Measurements from ENCODE around the gene KCNK1. TPM values are rescaled to one million over a fixed set of nuclear protein-coding genes. Genes with fewer than 3 reads are reported as not detected.

Gene KCNK1
- total and polyA plus RNA-seq, 2 of the 4 experiments (the other 2 are of a cell fraction), result 0.90 to 1.6 TPM

DNA sequence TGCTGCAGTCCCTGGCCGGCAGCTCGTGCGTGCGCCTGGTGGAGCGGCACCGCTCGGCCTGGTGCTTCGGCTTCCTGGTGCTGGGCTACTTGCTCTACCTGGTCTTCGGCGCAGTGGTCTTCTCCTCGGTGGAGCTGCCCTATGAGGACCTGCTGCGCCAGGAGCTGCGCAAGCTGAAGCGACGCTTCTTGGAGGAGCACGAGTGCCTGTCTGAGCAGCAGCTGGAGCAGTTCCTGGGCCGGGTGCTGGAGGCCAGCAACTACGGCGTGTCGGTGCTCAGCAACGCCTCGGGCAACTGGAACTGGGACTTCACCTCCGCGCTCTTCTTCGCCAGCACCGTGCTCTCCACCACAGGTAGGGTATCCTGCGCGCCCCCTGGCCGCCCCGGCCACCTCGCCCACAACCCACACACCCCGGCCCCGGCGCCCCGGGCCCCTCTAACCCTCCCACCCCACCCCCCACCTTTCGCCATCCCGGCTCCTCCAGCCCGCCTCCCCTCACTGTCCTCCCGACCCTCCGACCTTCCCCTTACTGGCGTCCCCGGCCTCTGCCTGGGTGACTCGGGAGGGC, 352 bp downstream of the KCNK1 start:
- Histone ChIP-seq H2BK15ac (ENCODE audit: low read depth, low read length) (no peak overlapping the region), H2AK9ac (replicated peaks; ENCODE audit: low read depth, low read length, poor library complexity) (no peak overlapping the region), H3K18ac (ENCODE audit: low read depth, low read length) (no peak overlapping the region), H3K4me2 (ENCODE audit: low read depth, low read length) (peak overlapping the region; percentile 82), H3K36me3 (ENCODE audit: control insufficient read depth, insufficient read depth, low read length) (no peaks in the 10 kb centered on the region), H2AK5ac (ENCODE audit: low read depth, low read length) (no peak overlapping the region), H3K4me1 (ENCODE audit: control insufficient read depth, insufficient read depth, low read length) (no peaks in the 10 kb centered on the region), H3K9me3 (ENCODE audit: control insufficient read depth, insufficient read depth, low read length) (peaks cover 2% of the 10 kb centered on the region; the same call in 1 of the 2 replicates), H4K91ac (ENCODE audit: insufficient read depth, low read depth, low read length) (no peak overlapping the region), H3K27ac (ENCODE audit: insufficient read depth, low read length) (no peak overlapping the region), H4K20me1 (ENCODE audit: insufficient read depth, low read length) (no peaks in the 10 kb centered on the region), H3K4ac (ENCODE audit: low read depth, low read length) (no peak overlapping the region), H2AFZ (replicated peaks; ENCODE audit: low read length, poor library complexity) (peak overlapping the region; percentile 81), H3K27me3 (ENCODE audit: control insufficient read depth, insufficient read depth, low read length) (no peaks in the 10 kb centered on the region; the same call in 1 of the 2 replicates), H3K79me1 (ENCODE audit: low read depth in 1 of 2, low read length in 2 of 2) (peaks cover 0 to 3% of the 10 kb centered on the region in 2 experiments; a peak in 1 of 4 replicates), H2BK20ac (ENCODE audit: low read depth, low read length) (no peak overlapping the region), H3K9ac (ENCODE audit: low read depth, low read length) (peak overlapping the region; percentile 57), H3K4me3 (ENCODE audit: insufficient read depth, low read depth, low read length) (peak overlapping the region; percentile 89), H2BK120ac (ENCODE audit: low read depth, low read length) (no peak overlapping the region), H3K9me1 (ENCODE audit: insufficient read depth, low read length) (no peaks in the 10 kb centered on the region), H2BK5ac (ENCODE audit: low read depth, low read length, poor library complexity, severe bottlenecking) (no peak overlapping the region), H3K14ac (replicated peaks; ENCODE audit: low read depth, low read length) (no peak overlapping the region), H4K5ac (ENCODE audit: low read depth, low read length) (no peak overlapping the region), H3K23ac (ENCODE audit: low read depth, low read length) (no peak overlapping the region), H4K8ac (ENCODE audit: low read depth in 2 of 2, low read length in 2 of 2) (no peak overlapping the region), H3K56ac (ENCODE audit: extremely low read depth, insufficient read depth, low read length) (no peak overlapping the region)
- POLR2A ChIA-PET (ENCODE audit: unreplicated experiment), result no interaction called here
- BruUV-seq (replicated peaks), result no TSS peak
- ATAC-seq (ENCODE audit: low read depth) (no peak; the same call in 1 of the 2 replicates), DNase-seq (peak; percentile 19)
- TF ChIP-seq NFE2L2 (IDR thresholded peaks at IDR 0.05; ENCODE audit: low read depth, low read length), result no peak
- no peak for TF ChIP-seq CEBPB (IDR thresholded peaks at IDR 0.05; ENCODE audit: low read depth, low read length)
- no peak for TF ChIP-seq RAD21 (IDR thresholded peaks at IDR 0.05; ENCODE audit: low read length)
- TF ChIP-seq SMC3 (IDR thresholded peaks at IDR 0.05; ENCODE audit: low read depth, low read length), result no peak
- TF ChIP-seq, protein P1, sequence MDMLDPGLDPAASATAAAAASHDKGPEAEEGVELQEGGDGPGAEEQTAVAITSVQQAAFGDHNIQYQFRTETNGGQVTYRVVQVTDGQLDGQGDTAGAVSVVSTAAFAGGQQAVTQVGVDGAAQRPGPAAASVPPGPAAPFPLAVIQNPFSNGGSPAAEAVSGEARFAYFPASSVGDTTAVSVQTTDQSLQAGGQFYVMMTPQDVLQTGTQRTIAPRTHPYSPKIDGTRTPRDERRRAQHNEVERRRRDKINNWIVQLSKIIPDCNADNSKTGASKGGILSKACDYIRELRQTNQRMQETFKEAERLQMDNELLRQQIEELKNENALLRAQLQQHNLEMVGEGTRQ (IDR thresholded peaks at IDR 0.05; ENCODE audit: low read depth, low read length), result no peak
- TF ChIP-seq MXI1 (IDR thresholded peaks at IDR 0.05; ENCODE audit: borderline replicate concordance, low read depth, low read length), result no peak
- TF ChIP-seq CHD1 (IDR thresholded peaks at IDR 0.05; ENCODE audit: low read depth, low read length), result no peak
- TF ChIP-seq MAZ (IDR thresholded peaks at IDR 0.05; ENCODE audit: borderline replicate concordance, low read depth, low read length), result no peak
- no peak for TF ChIP-seq RCOR1 (IDR thresholded peaks at IDR 0.05; ENCODE audit: insufficient replicate concordance, low read length)
- TF ChIP-seq FOS (IDR thresholded peaks at IDR 0.05; ENCODE audit: low read depth, low read length), result no peak
- no peak for TF ChIP-seq BHLHE40 (IDR thresholded peaks at IDR 0.05; ENCODE audit: low read depth, low read length)
- CTCF ChIA-PET, result no interaction called here
- in situ Hi-C loops (cut with MboI; ENCODE audit: low sequenced_read_pairs), result no loop called here
- dilution Hi-C loops (cut with HindIII; ENCODE audit: low sequenced_read_pairs, unreplicated experiment), result no loop called here
- 0% methylated on average over 5 of the region's 43 CpGs; no CpG with 5 or more reads in 1 of the 2 experiments for WGBS, 2 experiments (ENCODE audit: extremely low coverage in 2 of 2, insufficient read length in 1 of 2)
- intact Hi-C loops (cut with micrococcal nuclease), result no loop called here

Measured in IMR-90 (cell line).